Measurements from ENCODE around the gene PRDM2.

The PRDM2 gene

GRCh38 chr1:13722808-13723360 is 22.9 kb downstream of the PRDM2 start:
- WGBS (ENCODE audit: insufficient coverage), result 99% methylated on average over 6 of the region's 7 CpGs
- no peak for DNase-seq
- H3K4me3 ChIP-seq (ENCODE audit: control insufficient read depth in 1 of 7, extremely low read depth in 1 of 7, insufficient read depth in 4 of 7, low read depth in 2 of 7, low read length in 6 of 7), result no peak overlapping the region
- peaks cover 10 to 31% (median 19%) of the 10 kb centered on the region in 4 experiments for H3K4me1 ChIP-seq (ENCODE audit: control extremely low read depth in 1 of 4, control insufficient read depth in 4 of 4, insufficient read depth in 4 of 4, low read length in 3 of 4)
- ChIA-PET POLR2A (no interaction called here), CTCF (interaction anchor here (1.0 kb wide), 1 partner anchor 13 kb away, joined by 3 read pairs; no protein-coding TSS in a partner anchor)
- no peak overlapping the region for H3K27ac ChIP-seq (ENCODE audit: insufficient read depth in 1 of 2, low read depth in 1 of 2, low read length in 2 of 2, poor library complexity in 1 of 2, severe bottlenecking in 2 of 2)
- H3K27me3 ChIP-seq (replicated peaks in 2 of 5; ENCODE audit: control insufficient read depth in 4 of 5, insufficient read depth in 5 of 5, low read length in 4 of 5), result no peaks in the 10 kb centered on the region
- no peaks in the 10 kb centered on the region for H3K9me3 ChIP-seq (ENCODE audit: control extremely low read depth in 1 of 5, control insufficient read depth in 4 of 5, insufficient read depth in 2 of 5, low read depth in 1 of 5, low read length in 4 of 5)
- peaks cover 0 to 6% (median under 1%) of the 10 kb centered on the region in 4 experiments for H3K36me3 ChIP-seq (ENCODE audit: control insufficient read depth in 4 of 4, insufficient read depth in 4 of 4, low read length in 3 of 4)

- H3K27me3 ChIP-seq (replicated peaks in 2 of 5; ENCODE audit: control insufficient read depth in 4 of 5, insufficient read depth in 5 of 5, low read length in 4 of 5), result no peaks in the 10 kb centered on the region
- POLR2A ChIA-PET, result no interaction called here
- H3K27ac ChIP-seq (ENCODE audit: insufficient read depth in 1 of 2, low read depth in 1 of 2, low read length in 2 of 2, poor library complexity in 1 of 2, severe bottlenecking in 2 of 2), result no peak overlapping the region
- H3K4me3 ChIP-seq (ENCODE audit: control insufficient read depth in 1 of 7, extremely low read depth in 1 of 7, insufficient read depth in 4 of 7, low read depth in 2 of 7, low read length in 6 of 7), result no peak overlapping the region
- peaks cover 11 to 31% (median 19%) of the 10 kb centered on the region in 4 experiments for H3K4me1 ChIP-seq (ENCODE audit: control extremely low read depth in 1 of 4, control insufficient read depth in 4 of 4, insufficient read depth in 4 of 4, low read length in 3 of 4)
- 100% methylated on average over 2 of the region's 4 CpGs for WGBS (ENCODE audit: insufficient coverage)
- peak in 2 of 3 donors; percentile 23 to 28 for DNase-seq
- no peaks in the 10 kb centered on the region for H3K9me3 ChIP-seq (ENCODE audit: control extremely low read depth in 1 of 5, control insufficient read depth in 4 of 5, insufficient read depth in 2 of 5, low read depth in 1 of 5, low read length in 4 of 5)
- H3K36me3 ChIP-seq (ENCODE audit: control insufficient read depth in 4 of 4, insufficient read depth in 4 of 4, low read length in 3 of 4), result peaks cover 0 to 4% (median under 1%) of the 10 kb centered on the region in 4 experiments
- CTCF ChIA-PET, result interaction anchor here (3.8 to 7.4 kb wide), 2 partner anchors 16 to 59 kb away, joined by 18 to 71 read pairs; no protein-coding TSS in a partner anchor
These were observed 23.8 kb downstream of the PRDM2 start for GRCh38 chr1:13723810-13724209.

GRCh38 chr1:13725714-13726175 is 25.8 kb downstream of the PRDM2 start:
- H3K9me3 ChIP-seq (ENCODE audit: control extremely low read depth in 1 of 5, control insufficient read depth in 4 of 5, insufficient read depth in 2 of 5, low read depth in 1 of 5, low read length in 4 of 5), result no peaks in the 10 kb centered on the region
- peak; percentile 70 to 83 (median 78) for DNase-seq
- peaks cover 27 to 45% (median 36%) of the 10 kb centered on the region in 4 experiments for H3K4me1 ChIP-seq (ENCODE audit: control extremely low read depth in 1 of 4, control insufficient read depth in 4 of 4, insufficient read depth in 4 of 4, low read length in 3 of 4)
- no peak overlapping the region for H3K4me3 ChIP-seq (ENCODE audit: control insufficient read depth in 1 of 7, extremely low read depth in 1 of 7, insufficient read depth in 4 of 7, low read depth in 2 of 7, low read length in 6 of 7)
- ChIA-PET CTCF (interaction anchor here (0.6 to 7.4 kb wide), 25 partner anchors 8 to 73 kb away, joined by 3 to 71 read pairs (median 5); no protein-coding TSS in a partner anchor), POLR2A (no interaction called here)
- 50% methylated on average over 4 of the region's 4 CpGs for WGBS (ENCODE audit: insufficient coverage)
- H3K27ac ChIP-seq (ENCODE audit: insufficient read depth in 1 of 2, low read depth in 1 of 2, low read length in 2 of 2, poor library complexity in 1 of 2, severe bottlenecking in 2 of 2), result no peak overlapping the region
- peaks cover 0 to 4% (median 0%) of the 10 kb centered on the region in 4 experiments for H3K36me3 ChIP-seq (ENCODE audit: control insufficient read depth in 4 of 4, insufficient read depth in 4 of 4, low read length in 3 of 4)
- no peaks in the 10 kb centered on the region for H3K27me3 ChIP-seq (replicated peaks in 2 of 5; ENCODE audit: control insufficient read depth in 4 of 5, insufficient read depth in 5 of 5, low read length in 4 of 5)

GRCh38 chr1:13728091-13728715 is 28.2 kb downstream of the PRDM2 start:
- WGBS (ENCODE audit: insufficient coverage), result 88% methylated on average over 1 of the region's 4 CpGs
- peaks cover 38 to 69% (median 58%) of the 10 kb centered on the region in 4 experiments for H3K4me1 ChIP-seq (ENCODE audit: control extremely low read depth in 1 of 4, control insufficient read depth in 4 of 4, insufficient read depth in 4 of 4, low read length in 3 of 4)

GRCh38 chr1:13730291-13730690 is 30.3 kb downstream of the PRDM2 start:
- H3K27ac ChIP-seq (ENCODE audit: insufficient read depth in 1 of 2, low read depth in 1 of 2, low read length in 2 of 2, poor library complexity in 1 of 2, severe bottlenecking in 2 of 2), result peak overlapping the region; percentile 48 to 78
- peaks cover 0 to 3% (median 0%) of the 10 kb centered on the region in 4 experiments for H3K36me3 ChIP-seq (ENCODE audit: control insufficient read depth in 4 of 4, insufficient read depth in 4 of 4, low read length in 3 of 4)
- peak overlapping the region in 3 of 7 experiments; percentile 32 to 49 (median 44) for H3K4me3 ChIP-seq (ENCODE audit: control insufficient read depth in 1 of 7, extremely low read depth in 1 of 7, insufficient read depth in 4 of 7, low read depth in 2 of 7, low read length in 6 of 7)
- no peaks in the 10 kb centered on the region for H3K9me3 ChIP-seq (ENCODE audit: control extremely low read depth in 1 of 5, control insufficient read depth in 4 of 5, insufficient read depth in 2 of 5, low read depth in 1 of 5, low read length in 4 of 5)
- WGBS (ENCODE audit: insufficient coverage), result 18% methylated on average over 1 of the region's 1 CpG
- peaks cover 38 to 71% (median 55%) of the 10 kb centered on the region in 4 experiments for H3K4me1 ChIP-seq (ENCODE audit: control extremely low read depth in 1 of 4, control insufficient read depth in 4 of 4, insufficient read depth in 4 of 4, low read length in 3 of 4)
- peak in 2 of 3 donors; percentile 17 to 26 for DNase-seq
- CTCF ChIA-PET, result interaction anchor here (7.4 kb wide), 1 partner anchor 66 kb away, joined by 71 read pairs; no protein-coding TSS in a partner anchor
- H3K27me3 ChIP-seq (replicated peaks in 2 of 5; ENCODE audit: control insufficient read depth in 4 of 5, insufficient read depth in 5 of 5, low read length in 4 of 5), result no peaks in the 10 kb centered on the region
- POLR2A ChIA-PET, result interaction anchor here (1.1 kb wide), 1 partner anchor 21 kb away, joined by 4 read pairs; no protein-coding TSS in a partner anchor

More at GRCh38 chr1:13728091-13728715, 28.2 kb downstream of the PRDM2 start:
- peaks cover 0 to 3% (median 1%) of the 10 kb centered on the region in 4 experiments for H3K36me3 ChIP-seq (ENCODE audit: control insufficient read depth in 4 of 4, insufficient read depth in 4 of 4, low read length in 3 of 4)
- H3K27ac ChIP-seq (ENCODE audit: insufficient read depth in 1 of 2, low read depth in 1 of 2, low read length in 2 of 2, poor library complexity in 1 of 2, severe bottlenecking in 2 of 2), result no peak overlapping the region
- ChIA-PET POLR2A (interaction anchor here (0.9 kb wide), 1 partner anchor 23 kb away, joined by 4 read pairs; no protein-coding TSS in a partner anchor), CTCF (interaction anchor here (1.4 to 7.4 kb wide), 3 partner anchors 8 to 63 kb away, joined by 3 to 71 read pairs (median 13); no protein-coding TSS in a partner anchor)
- H3K4me3 ChIP-seq (ENCODE audit: control insufficient read depth in 1 of 7, extremely low read depth in 1 of 7, insufficient read depth in 4 of 7, low read depth in 2 of 7, low read length in 6 of 7), result no peak overlapping the region
- no peak for DNase-seq
- H3K9me3 ChIP-seq (ENCODE audit: control extremely low read depth in 1 of 5, control insufficient read depth in 4 of 5, insufficient read depth in 2 of 5, low read depth in 1 of 5, low read length in 4 of 5), result no peaks in the 10 kb centered on the region
- H3K27me3 ChIP-seq (replicated peaks in 2 of 5; ENCODE audit: control insufficient read depth in 4 of 5, insufficient read depth in 5 of 5, low read length in 4 of 5), result no peaks in the 10 kb centered on the region

GRCh38 chr1:13730751-13731482 is 30.9 kb downstream of the PRDM2 start:
- no peaks in the 10 kb centered on the region for H3K9me3 ChIP-seq (ENCODE audit: control extremely low read depth in 1 of 5, control insufficient read depth in 4 of 5, insufficient read depth in 2 of 5, low read depth in 1 of 5, low read length in 4 of 5)
- 5% methylated on average over 10 of the region's 12 CpGs for WGBS (ENCODE audit: insufficient coverage)
- peak overlapping the region; percentile 48 to 78 for H3K27ac ChIP-seq (ENCODE audit: insufficient read depth in 1 of 2, low read depth in 1 of 2, low read length in 2 of 2, poor library complexity in 1 of 2, severe bottlenecking in 2 of 2)
- H3K4me3 ChIP-seq (ENCODE audit: control insufficient read depth in 1 of 7, extremely low read depth in 1 of 7, insufficient read depth in 4 of 7, low read depth in 2 of 7, low read length in 6 of 7), result peak overlapping the region in 3 of 7 experiments; percentile 44 to 52 (median 49)
- H3K27me3 ChIP-seq (replicated peaks in 2 of 5; ENCODE audit: control insufficient read depth in 4 of 5, insufficient read depth in 5 of 5, low read length in 4 of 5), result no peaks in the 10 kb centered on the region
- ChIA-PET POLR2A (interaction anchor here (1.1 kb wide), 1 partner anchor 20 kb away, joined by 4 read pairs; no protein-coding TSS in a partner anchor), CTCF (interaction anchor here (7.4 kb wide), 1 partner anchor 66 kb away, joined by 71 read pairs; no protein-coding TSS in a partner anchor)
- peak; percentile 90 to 97 (median 95) for DNase-seq
- H3K4me1 ChIP-seq (ENCODE audit: control extremely low read depth in 1 of 4, control insufficient read depth in 4 of 4, insufficient read depth in 4 of 4, low read length in 3 of 4), result peaks cover 38 to 65% (median 50%) of the 10 kb centered on the region in 4 experiments
- peaks cover 0 to 3% (median 0%) of the 10 kb centered on the region in 4 experiments for H3K36me3 ChIP-seq (ENCODE audit: control insufficient read depth in 4 of 4, insufficient read depth in 4 of 4, low read length in 3 of 4)
